WI38 (cell line): ENCODE results near the gene BRPF3.

ENCODE experiments used
- H3K4me3 ChIP-seq: 2 replicates; pipeline ENCODE4 v1.5.1; 2011; ENCODE audit warnings: low read depth, mild to moderate bottlenecking, control low read depth, low read length
- TF ChIP-seq, protein P1 (sequence below): IDR thresholded peaks from 2 replicates; pipeline ENCODE4 v1.5.1; 2012; ENCODE audit warnings: low read depth, mild to moderate bottlenecking, control low read depth, low read length

Gene BRPF3

DNA sequence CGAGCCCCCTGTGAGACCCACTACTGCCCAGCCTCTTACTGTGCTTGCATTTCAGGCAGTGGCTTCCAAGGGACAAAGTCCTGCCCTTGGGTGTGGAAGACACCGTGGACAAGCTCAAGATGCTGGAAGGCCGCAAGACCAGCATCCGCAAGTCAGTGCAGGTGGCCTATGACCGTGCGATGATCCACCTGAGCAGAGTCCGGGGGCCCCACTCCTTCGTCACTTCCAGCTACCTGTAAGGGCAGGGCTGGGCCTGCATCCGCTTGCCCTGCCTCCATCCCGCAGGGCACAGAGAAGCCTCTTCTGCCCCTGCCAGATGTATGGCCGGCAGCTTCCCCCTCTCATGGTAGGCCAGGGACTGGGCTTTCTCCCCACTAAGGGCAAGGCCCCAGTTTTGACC is 33.8 kb downstream of the BRPF3 start:
- no peak overlapping the region for H3K4me3 ChIP-seq
- TF ChIP-seq, protein P1, sequence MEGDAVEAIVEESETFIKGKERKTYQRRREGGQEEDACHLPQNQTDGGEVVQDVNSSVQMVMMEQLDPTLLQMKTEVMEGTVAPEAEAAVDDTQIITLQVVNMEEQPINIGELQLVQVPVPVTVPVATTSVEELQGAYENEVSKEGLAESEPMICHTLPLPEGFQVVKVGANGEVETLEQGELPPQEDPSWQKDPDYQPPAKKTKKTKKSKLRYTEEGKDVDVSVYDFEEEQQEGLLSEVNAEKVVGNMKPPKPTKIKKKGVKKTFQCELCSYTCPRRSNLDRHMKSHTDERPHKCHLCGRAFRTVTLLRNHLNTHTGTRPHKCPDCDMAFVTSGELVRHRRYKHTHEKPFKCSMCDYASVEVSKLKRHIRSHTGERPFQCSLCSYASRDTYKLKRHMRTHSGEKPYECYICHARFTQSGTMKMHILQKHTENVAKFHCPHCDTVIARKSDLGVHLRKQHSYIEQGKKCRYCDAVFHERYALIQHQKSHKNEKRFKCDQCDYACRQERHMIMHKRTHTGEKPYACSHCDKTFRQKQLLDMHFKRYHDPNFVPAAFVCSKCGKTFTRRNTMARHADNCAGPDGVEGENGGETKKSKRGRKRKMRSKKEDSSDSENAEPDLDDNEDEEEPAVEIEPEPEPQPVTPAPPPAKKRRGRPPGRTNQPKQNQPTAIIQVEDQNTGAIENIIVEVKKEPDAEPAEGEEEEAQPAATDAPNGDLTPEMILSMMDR: no peak

DNA sequence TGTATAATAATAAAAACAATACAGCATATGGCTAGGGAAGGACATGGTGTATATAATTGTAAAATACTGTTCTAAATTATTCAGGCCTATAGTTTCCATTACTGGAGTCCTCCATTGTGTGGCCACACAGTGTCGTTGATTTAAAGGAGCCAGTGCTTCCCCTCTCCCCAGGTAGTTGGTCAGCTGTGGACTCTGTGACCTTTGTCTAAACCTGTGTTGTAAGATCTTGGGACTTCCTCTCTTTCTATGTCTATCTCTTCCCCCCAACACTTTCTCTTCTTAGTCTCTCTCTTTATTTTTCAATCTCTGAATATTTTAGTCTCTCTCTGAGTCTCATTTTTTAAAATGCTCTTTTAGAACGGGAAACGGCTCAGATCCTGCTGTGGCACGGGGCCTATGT is 35.6 kb downstream of the BRPF3 start:
- H3K4me3 ChIP-seq: no peak overlapping the region
- TF ChIP-seq, protein P1: no peak

DNA sequence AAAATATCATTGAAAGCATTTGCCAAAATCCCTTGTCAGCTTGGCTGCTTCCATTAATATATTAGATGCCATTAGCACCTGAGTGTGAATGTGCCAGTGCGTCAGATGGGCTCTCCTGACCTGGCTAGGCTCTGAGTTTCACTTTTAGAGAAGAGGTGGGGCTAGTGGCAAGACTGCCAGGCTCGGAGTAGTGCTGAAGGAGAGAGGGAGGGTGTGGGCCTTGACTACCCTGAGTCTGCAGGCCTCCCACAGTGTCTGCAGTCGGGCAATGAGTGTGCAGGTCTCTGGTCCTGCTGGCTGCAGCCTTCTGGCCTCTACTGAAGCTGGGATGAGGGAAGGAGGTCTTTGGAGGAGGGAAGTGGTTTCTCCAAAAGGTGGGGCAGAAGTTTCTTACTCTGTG is 38.8 kb downstream of the BRPF3 start:
- TF ChIP-seq, protein P1: no peak
- H3K4me3 ChIP-seq: no peak overlapping the region

DNA sequence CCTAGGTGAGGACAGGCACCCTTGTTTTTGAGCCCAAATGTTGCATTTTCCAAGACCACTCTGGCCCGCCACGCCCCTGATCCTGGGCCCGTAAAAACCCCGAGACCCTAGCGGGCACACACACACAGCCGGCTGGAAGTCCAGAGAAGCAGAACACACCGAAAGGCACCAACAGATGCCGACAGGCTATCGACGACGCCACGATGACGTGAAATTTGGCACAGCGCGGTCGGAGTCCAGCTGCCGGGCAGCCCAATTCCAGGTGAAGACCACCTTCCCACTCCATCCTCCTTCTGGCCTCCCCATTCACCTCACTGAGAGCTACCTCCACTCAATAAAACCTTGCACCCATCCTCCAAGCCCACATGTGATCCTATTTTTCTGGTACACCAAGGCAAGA is 39.3 kb downstream of the BRPF3 start:
- no peak overlapping the region for H3K4me3 ChIP-seq
- TF ChIP-seq, protein P1: no peak

DNA sequence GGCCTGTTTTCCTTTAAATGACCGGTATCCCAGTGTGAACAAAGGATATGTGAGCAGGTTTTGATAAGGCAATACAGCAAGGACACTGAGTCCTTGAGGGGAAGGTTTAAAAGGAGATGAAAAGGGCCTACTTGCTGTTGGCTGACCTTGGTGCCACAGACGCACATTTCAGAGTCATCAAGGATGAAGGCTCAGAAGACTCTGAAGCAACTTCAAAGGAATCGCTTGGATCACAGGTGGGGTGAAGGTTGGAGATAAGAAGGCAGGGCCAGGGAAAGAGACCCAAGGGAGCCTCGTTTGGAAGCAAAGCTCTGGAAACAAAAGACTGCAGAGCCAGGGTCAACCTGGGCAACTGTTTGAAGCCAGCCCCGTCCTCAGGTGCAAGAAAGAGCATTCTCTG is 43.2 kb downstream of the BRPF3 start:
- TF ChIP-seq, protein P1: no peak
- H3K4me3 ChIP-seq: no peak overlapping the region

DNA sequence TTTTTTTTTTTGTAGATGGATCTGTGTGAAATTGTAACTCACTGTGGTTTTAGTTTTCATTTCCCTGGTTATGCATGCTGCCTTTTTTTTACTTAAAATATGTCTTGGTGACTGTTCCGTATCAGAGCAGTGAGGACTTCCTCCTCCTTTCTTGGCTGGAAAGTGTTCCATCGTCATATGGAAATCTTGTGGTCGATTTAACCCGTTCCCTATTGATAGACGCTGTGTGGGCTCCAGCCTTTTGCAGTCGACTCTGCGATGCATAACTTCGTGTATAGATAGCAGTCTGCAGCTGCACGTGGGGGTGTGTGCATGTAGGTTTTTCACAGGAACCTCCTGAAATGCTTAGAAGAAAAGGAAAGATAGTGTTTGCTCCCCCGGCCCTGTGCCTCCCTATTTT is 45.2 kb downstream of the BRPF3 start:
- no peak overlapping the region for H3K4me3 ChIP-seq
- TF ChIP-seq, protein P1: no peak

DNA sequence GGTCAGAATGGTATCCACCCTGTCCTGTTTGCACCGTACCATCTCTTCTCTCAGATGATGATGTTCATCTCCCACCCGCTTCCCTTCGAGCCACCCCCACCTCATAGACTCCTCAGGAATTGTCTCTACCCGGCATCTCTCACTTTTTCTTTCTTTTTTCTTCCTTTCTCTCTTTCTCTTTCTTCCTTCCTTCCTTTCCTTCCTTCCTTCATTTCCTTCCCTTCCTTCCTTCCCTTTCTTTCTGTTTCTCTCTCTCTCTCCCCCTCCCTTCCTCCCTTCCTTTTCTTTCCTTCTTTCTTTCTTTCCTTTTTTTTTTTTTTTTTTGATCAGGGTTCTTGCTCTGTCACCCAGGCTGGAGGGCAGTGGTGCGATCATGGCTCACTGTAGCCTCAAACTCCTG is 45.6 kb downstream of the BRPF3 start:
- TF ChIP-seq, protein P1: no peak
- no peak overlapping the region for H3K4me3 ChIP-seq

DNA sequence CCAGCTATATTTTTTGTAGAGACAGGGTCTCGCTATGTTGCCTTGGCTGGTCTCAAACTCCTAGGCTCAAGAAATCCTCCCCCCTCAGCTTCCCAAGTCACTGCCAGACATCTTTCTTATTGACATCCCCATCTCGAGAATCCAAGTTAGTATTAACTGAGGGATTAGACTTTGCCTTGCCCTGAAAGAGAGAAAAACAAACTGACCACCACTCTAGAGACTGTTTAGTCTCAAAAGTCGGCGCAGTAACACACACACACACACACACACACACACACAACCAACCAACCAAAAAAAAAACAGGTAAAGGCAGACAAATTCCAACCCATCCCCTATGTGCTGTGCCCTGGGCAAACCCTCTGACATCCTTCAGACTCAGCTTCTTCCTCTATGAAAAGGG is 46.1 kb downstream of the BRPF3 start:
- no peak overlapping the region for H3K4me3 ChIP-seq
- TF ChIP-seq, protein P1: no peak
